Measurements from ENCODE around the gene UTP18. TPM values are rescaled to one million over a fixed set of nuclear protein-coding genes. Genes with fewer than 3 reads are reported as not detected.

UTP18 gene
- total and polyA plus RNA-seq, 2 donors (not counting 1 experiment from before 2014, with no cell fraction given) = 13.2 to 34.2 TPM

DNA sequence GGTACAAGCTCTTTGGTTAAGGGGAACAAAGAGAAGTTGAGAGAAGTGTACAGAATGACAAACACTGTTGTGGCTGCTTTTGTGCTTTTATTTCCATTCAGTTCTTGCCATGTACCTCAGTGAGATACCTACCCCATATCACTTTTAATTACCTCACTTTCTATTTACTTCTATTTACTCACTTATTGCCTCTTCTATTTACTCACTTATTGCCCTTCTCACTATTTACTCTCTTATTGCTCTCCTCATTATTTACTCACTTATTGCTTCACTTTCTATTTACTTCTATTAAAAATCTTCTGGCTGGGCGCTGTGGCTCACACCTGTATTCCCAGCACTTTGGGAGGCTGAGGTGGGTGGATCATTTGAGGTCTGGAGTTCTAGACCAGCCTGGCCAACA, 42.4 kb upstream of the UTP18 start:
- peaks cover 26 to 71% of the 10 kb centered on the region in 2 experiments for H3K36me3 ChIP-seq (replicated peaks in 1 of 2; ENCODE audit: control extremely low read depth in 1 of 2, control insufficient read depth in 1 of 2, extremely low read depth in 1 of 2, insufficient read depth in 2 of 2, low read length in 1 of 2)
- no peak for TF ChIP-seq EZH2 (IDR thresholded peaks at IDR 0.05; ENCODE audit: borderline replicate concordance, insufficient read depth, low read depth, low read length, poor library complexity, severe bottlenecking)
- TF ChIP-seq, protein P1, sequence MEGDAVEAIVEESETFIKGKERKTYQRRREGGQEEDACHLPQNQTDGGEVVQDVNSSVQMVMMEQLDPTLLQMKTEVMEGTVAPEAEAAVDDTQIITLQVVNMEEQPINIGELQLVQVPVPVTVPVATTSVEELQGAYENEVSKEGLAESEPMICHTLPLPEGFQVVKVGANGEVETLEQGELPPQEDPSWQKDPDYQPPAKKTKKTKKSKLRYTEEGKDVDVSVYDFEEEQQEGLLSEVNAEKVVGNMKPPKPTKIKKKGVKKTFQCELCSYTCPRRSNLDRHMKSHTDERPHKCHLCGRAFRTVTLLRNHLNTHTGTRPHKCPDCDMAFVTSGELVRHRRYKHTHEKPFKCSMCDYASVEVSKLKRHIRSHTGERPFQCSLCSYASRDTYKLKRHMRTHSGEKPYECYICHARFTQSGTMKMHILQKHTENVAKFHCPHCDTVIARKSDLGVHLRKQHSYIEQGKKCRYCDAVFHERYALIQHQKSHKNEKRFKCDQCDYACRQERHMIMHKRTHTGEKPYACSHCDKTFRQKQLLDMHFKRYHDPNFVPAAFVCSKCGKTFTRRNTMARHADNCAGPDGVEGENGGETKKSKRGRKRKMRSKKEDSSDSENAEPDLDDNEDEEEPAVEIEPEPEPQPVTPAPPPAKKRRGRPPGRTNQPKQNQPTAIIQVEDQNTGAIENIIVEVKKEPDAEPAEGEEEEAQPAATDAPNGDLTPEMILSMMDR (IDR thresholded peaks at IDR 0.05) = no peak
- no peak overlapping the region for H3K27ac Mint-ChIP-seq

DNA sequence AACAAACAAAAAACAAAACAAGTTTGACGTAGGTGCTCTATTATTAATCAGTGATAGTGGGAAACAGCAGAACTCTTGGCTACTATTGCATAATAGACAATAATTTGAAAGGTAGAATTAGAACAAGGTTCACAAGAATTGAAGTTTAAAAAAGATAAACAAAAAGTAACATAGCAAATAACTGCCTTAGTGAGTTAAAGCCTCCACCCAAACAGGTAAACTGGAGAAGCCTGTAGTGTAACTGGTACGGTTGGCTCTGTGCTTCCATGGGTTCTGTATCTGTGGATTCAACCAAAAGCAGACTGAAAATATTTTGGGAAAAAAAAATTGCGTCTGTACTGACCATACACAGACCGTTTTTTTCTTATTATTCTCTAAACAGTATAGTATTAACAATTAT, 39.0 kb upstream of the UTP18 start:
- Histone ChIP-seq H3K27ac (ENCODE audit: low read length in 2 of 2) (no peak overlapping the region), H2AFZ (ENCODE audit: insufficient read depth, low read depth, low read length, poor library complexity, severe bottlenecking) (no peak overlapping the region), H3K79me2 (ENCODE audit: control insufficient read depth, insufficient read depth, low read length) (peaks cover 23% of the 10 kb centered on the region), H3K4me2 (replicated peaks; ENCODE audit: low read depth, low read length, poor library complexity, severe bottlenecking) (no peak overlapping the region), H3K27me3 (replicated peaks in 1 of 4; ENCODE audit: control extremely low read depth in 1 of 4, control insufficient read depth in 3 of 4, insufficient read depth in 4 of 4, low read length in 3 of 4) (no peaks in the 10 kb centered on the region), H3K4me1 (ENCODE audit: control insufficient read depth in 2 of 2, insufficient read depth in 2 of 2, low read length in 2 of 2) (peaks cover 14 to 17% of the 10 kb centered on the region in 2 donors), H4K20me1 (ENCODE audit: control insufficient read depth, insufficient read depth, low read length, poor library complexity, severe bottlenecking) (no peaks in the 10 kb centered on the region), H3K9ac (ENCODE audit: low read length) (no peak overlapping the region), H3K9me3 (ENCODE audit: control extremely low read depth in 1 of 3, control insufficient read depth in 2 of 3, insufficient read depth in 1 of 3, low read length in 2 of 3) (no peaks in the 10 kb centered on the region), H3K36me3 (replicated peaks in 1 of 2; ENCODE audit: control extremely low read depth in 1 of 2, control insufficient read depth in 1 of 2, extremely low read depth in 1 of 2, insufficient read depth in 2 of 2, low read length in 1 of 2) (peaks cover 16 to 64% of the 10 kb centered on the region in 2 experiments), H3K4me3 (ENCODE audit: control extremely low read depth in 1 of 5, extremely low read depth in 1 of 5, insufficient read depth in 1 of 5, low read depth in 2 of 5, low read length in 4 of 5) (no peak overlapping the region)
- TF ChIP-seq, protein P1 (IDR thresholded peaks at IDR 0.05) = no peak
- TF ChIP-seq EZH2 (IDR thresholded peaks at IDR 0.05; ENCODE audit: borderline replicate concordance, insufficient read depth, low read depth, low read length, poor library complexity, severe bottlenecking) = no peak
- intact Hi-C loops (cut with micrococcal nuclease) = no loop called here
- Mint-ChIP-seq H3K27ac (no peak overlapping the region), H3K27me3 (no peaks in the 10 kb centered on the region), H3K9me3 (ENCODE audit: insufficient read depth) (no peaks in the 10 kb centered on the region), H3K4me3 (no peak overlapping the region), H3K4me1 (peaks cover 17% of the 10 kb centered on the region)
- CTCF ChIA-PET = no interaction called here
- no CpG with 5 or more reads among the region's 4 CpGs for WGBS (ENCODE audit: insufficient coverage)
- POLR2A ChIA-PET = no interaction called here
- no peak for ATAC-seq (ENCODE audit: low read depth)
- DNase-seq = no peak

More for the DNA sequence above, 42.4 kb upstream of the UTP18 start:
- H3K27me3 ChIP-seq (replicated peaks in 1 of 4; ENCODE audit: control extremely low read depth in 1 of 4, control insufficient read depth in 3 of 4, insufficient read depth in 4 of 4, low read length in 3 of 4) = no peaks in the 10 kb centered on the region
- peaks cover 11% of the 10 kb centered on the region for H3K79me2 ChIP-seq (ENCODE audit: control insufficient read depth, insufficient read depth, low read length)
- Mint-ChIP-seq H3K4me3 (no peak overlapping the region), H3K4me1 (no peaks in the 10 kb centered on the region), H3K9me3 (ENCODE audit: insufficient read depth) (no peaks in the 10 kb centered on the region), H3K27me3 (no peaks in the 10 kb centered on the region)
- no peak overlapping the region for H3K27ac ChIP-seq (ENCODE audit: low read length in 2 of 2)
- no peaks in the 10 kb centered on the region for H3K4me1 ChIP-seq (ENCODE audit: control insufficient read depth in 2 of 2, insufficient read depth in 2 of 2, low read length in 2 of 2)
- WGBS (ENCODE audit: insufficient coverage) = no CpG with 5 or more reads among the region's 1 CpG
- no peak overlapping the region for H3K4me2 ChIP-seq (replicated peaks; ENCODE audit: low read depth, low read length, poor library complexity, severe bottlenecking)
- POLR2A ChIA-PET = no interaction called here
- intact Hi-C loops (cut with micrococcal nuclease) = no loop called here
- CTCF ChIA-PET = no interaction called here
- no peak overlapping the region for H3K4me3 ChIP-seq (ENCODE audit: control extremely low read depth in 1 of 5, extremely low read depth in 1 of 5, insufficient read depth in 1 of 5, low read depth in 2 of 5, low read length in 4 of 5)
- no peaks in the 10 kb centered on the region for H4K20me1 ChIP-seq (ENCODE audit: control insufficient read depth, insufficient read depth, low read length, poor library complexity, severe bottlenecking)
- H3K9me3 ChIP-seq (ENCODE audit: control extremely low read depth in 1 of 3, control insufficient read depth in 2 of 3, insufficient read depth in 1 of 3, low read length in 2 of 3) = no peaks in the 10 kb centered on the region
- H2AFZ ChIP-seq (ENCODE audit: insufficient read depth, low read depth, low read length, poor library complexity, severe bottlenecking) = no peak overlapping the region
- H3K9ac ChIP-seq (ENCODE audit: low read length) = no peak overlapping the region
- DNase-seq = no peak
- ATAC-seq (ENCODE audit: low read depth) = no peak
